GM19328 (cell line): Measurements from ENCODE around the gene RRM1.
"Not testable (repeated sequence)": the region's sequence is repeated elsewhere in the genome, so short reads cannot be mapped to it uniquely, and the experiment has no call there.

Experiments used
- ATAC-seq: cut with Tn5 transposase; IDR thresholded peaks from one replicate; pipeline ENCODE4 v1.9.1; 2021; ENCODE audit warnings: mild to moderate bottlenecking, moderate library complexity; ENCODE audit not compliant: unreplicated experiment

Gene RRM1

DNA sequence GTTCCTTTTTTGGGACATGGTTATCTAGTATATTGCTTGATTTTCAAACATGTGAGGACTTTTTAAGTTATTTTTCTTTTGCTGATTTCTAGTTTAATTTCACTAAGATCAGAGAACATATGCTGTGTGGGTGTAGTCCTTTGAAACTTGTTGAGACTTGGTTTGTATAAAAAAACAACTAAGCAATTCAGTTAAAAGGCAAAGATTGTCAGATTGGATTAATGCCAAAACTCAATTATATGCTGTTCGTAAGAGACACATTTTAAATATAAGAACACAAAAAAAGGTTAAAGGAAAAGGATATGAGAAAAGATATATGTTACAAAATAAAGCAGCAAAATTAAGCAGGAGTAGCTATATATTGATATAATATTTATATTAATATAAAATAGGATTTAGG, 17.8 kb upstream of the RRM1 start:
- no peak for ATAC-seq

GRCh38 chr11:4083198-4083597, 11.4 kb upstream of the RRM1 start:
- no peak for ATAC-seq

GRCh38 chr11:4084406-4085125, 10.0 kb upstream of the RRM1 start:
- no peak for ATAC-seq

- ATAC-seq: no peak
Measured at GRCh38 chr11:4085575-4085974, 9.0 kb upstream of the RRM1 start.

DNA sequence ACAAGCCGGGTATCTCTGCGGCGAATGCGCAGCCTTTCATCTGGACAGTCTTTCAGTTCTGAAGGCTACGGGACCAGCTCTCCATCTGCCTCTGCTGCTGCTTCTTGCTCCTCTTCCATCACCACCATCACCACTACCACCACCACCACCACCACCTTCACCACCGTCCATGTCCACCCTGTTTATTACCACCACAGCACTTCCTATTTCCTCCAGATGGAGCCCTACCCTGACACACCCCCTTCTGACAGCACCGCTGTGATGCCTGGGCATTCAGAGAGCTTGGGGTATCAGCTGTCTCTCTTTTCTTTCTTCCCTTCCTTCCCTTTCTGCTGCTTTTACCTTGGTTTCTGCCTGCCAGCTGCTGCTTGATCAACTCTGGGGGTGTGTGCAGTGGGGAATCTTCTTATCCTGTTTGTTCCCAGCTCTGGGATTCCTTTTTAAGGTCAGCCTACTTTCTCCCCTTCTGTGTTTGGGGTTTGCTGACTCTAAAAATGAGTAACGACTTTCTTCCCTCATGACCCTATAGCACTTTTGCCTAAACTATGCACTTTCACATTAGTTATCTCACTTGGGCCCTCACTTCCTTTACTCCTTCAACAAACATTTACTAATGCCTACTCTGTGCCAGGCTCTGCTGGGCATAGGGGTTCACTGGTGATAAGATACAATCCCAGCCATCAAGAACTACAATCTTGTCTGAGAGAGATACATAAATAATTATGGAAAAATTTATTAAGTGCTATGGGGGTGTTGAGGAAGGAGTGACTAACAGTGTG, 7.8 kb upstream of the RRM1 start:
- ATAC-seq: no peak

DNA sequence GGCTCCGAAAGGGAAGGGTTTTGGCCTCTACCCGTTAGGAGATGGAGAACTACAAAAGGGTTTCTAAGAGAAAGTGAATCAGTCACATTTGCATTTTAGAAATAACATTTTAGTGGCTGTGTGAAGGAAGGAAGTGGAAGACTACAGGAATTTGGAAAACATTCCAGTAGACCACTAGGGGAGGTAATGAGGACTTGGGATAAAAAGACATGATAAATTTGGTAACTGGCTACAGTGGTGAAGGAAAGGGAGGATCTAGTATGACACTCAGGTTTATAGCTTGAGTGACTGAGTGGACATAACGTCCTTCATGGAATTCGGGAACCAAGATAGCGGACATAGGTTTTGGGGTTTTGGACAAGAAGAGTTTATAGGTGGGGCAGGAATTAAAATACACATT, 7.0 kb upstream of the RRM1 start:
- ATAC-seq: no peak

- no peak for ATAC-seq
Measured at GRCh38 chr11:4090258-4090657, 4.3 kb upstream of the RRM1 start.

GRCh38 chr11:4092026-4092425, 2.6 kb upstream of the RRM1 start:
- ATAC-seq: no peak

DNA sequence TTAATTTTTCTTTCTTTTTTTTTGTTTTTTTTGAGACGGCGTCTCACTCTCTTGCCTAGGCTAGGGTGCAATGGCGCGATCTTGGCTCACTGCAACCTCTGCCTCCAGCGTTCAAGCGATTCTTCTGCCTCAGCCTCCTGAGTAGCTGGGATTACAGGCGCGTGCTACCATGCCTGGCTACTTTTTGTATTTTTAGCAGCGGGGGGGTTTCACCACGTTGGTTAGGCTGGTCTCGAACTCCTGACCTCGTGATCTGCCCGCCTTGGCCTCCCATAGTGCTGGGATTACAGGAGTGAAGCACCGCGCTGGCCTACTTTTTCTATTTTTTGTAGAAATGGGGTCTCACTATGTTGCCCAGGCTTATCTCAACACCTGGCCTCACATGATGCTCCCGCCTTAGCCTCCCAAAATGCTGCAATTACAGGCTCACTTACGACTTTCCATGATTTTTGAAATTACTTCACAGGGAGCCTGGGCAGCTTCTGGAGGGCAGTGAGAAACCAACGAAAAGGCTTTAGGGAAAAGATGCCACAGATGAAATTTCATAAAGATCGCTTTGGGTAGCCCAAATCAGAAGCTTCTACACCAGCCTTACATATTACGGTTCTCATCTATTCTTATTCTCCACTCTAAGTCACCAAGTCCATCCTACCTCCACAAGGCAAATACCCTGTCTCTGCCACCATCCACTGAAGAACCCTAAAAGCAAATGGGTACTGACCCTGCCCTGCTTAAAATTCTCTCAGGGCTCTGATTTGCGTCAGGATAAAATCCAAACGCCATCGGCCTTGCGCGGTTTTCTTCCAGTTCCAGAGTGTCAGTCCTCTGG, 866 bp upstream of the RRM1 start:
- peak; percentile 1 for ATAC-seq

DNA sequence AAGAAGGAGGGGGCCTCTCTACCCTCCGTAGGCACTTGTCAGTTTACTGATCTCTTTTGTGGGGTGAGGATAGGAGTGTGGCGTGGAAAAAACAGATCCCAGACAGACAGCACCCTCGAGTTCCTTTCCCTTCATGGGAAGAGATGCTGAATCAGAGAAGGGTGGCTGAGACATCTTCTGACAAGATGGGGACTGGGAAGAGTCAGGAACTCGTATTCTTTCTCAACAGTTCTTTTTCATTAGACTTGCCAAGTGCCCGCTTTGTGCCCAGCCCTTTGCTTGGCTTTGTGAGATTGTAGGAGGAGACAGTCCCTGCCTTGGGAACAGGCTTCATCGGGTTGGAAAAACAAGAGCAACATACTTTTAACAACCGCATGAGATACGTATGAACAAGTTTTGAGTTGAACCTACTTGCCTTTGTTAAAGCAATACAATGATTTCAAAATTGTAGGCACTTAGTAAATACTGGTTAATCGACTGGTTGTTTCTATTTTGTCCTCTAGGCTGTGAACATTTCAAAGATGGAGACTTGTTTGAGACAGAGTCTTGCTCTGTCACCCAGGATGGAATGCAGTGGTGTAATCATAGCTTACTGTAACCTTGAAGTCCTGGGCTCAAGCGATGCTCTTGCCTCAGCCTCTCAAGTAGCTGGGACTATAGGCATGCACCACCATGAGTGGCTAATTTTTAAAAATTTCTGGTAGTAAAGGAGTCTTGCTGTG, 1.1 kb downstream of the RRM1 start:
- no peak for ATAC-seq

GRCh38 chr11:4098026-4098621, 3.5 kb downstream of the RRM1 start:
- ATAC-seq: no peak

- ATAC-seq: no peak
Measured at GRCh38 chr11:4102711-4103110, 8.1 kb downstream of the RRM1 start.

GRCh38 chr11:4103269-4103668, 8.7 kb downstream of the RRM1 start:
- no peak for ATAC-seq

DNA sequence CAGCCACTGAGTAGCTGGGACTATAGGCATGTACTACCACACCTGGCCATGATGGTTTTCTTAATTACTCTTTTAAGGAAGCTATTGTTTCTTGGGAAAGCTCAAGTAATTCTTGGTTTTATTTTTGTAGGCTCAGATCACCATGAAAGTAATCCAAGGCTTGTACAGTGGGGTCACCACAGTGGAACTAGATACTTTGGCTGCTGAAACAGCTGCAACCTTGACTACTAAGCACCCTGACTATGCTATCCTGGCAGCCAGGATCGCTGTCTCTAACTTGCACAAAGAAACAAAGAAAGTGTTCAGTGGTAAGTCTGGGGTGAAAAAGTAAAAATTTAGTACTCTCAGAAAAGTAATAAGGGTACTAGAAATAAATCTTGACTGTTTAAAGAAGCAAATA, 11.3 kb downstream of the RRM1 start:
- no peak for ATAC-seq

- ATAC-seq: no peak
Measured at GRCh38 chr11:4111834-4112233, 17.2 kb downstream of the RRM1 start.

- no peak for ATAC-seq
Measured at GRCh38 chr11:4115128-4115527, 20.5 kb downstream of the RRM1 start.

DNA sequence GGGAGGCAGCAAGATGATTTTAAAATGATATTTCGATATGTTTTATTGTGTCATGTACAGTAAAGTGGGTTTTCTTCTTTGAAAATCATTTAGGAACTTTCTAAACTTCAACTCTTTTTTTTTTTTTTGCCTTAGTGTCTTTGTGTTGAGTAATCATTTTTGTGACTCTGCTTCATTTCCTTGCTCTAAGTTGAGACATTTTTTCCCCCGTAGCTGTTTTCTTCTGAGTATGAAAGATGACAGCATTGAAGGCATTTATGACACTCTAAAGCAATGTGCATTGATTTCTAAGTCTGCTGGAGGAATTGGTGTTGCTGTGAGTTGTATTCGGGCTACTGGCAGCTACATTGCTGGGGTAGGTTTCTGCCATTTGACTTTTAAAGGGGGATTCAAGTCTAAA, 23.5 kb downstream of the RRM1 start:
- ATAC-seq: no peak

DNA sequence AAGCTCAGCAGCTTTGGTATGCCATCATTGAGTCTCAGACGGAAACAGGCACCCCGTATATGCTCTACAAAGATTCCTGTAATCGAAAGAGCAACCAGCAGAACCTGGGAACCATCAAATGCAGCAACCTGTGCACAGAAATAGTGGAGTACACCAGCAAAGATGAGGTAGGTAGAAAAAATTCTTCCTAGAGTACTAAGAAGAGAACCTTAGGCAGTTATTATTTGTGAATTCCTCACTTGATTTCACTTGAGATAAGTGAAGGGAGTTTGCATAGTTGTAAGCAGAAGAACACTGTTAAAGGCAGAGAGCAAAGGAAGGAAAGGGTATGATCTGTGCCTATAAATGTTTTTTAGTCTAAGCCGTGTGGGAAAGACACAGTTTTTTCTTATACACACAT, 28.6 kb downstream of the RRM1 start:
- no peak for ATAC-seq

GRCh38 chr11:4125141-4125540, 30.5 kb downstream of the RRM1 start:
- no peak for ATAC-seq

DNA sequence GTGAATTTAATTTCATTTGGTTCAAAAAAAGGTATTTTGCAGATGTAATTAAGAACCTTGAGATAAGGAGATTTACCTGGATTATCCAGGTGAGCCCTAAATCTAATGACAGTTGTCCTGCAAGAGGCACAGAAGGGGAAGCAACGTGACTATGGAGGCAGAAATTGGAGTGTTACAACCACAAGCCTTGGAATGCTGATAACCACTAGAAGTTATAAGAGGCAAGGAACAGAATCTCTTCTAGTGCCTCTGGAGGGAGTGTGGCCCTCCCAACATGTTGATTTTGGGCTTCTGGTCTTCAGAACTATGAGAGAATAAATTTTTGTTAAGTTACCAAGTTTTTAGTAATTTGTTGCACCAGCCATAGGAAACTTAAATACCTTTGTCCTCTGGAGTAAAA, 32.8 kb downstream of the RRM1 start:
- no peak for ATAC-seq

- not testable (repeated sequence) for ATAC-seq
Measured at GRCh38 chr11:4130219-4130618, 35.6 kb downstream of the RRM1 start.
